Body of pancreas (tissue), 4 donors: ENCODE measurements around the gene OR5K1.

Experiments
- POLR2A ChIP-seq, 3 donors: fragments of 450-650 bp; IDR thresholded peaks; one replicate each; pipeline ENCODE4 v1.6.1; 2016; ENCODE audit warnings: antibody characterized with exemption in 3 of 3, mild to moderate bottlenecking in 2 of 3
- TF ChIP-seq, protein P1 (sequence below), 7 experiments: fragments of 450-650 bp in 4 of 7; fragments of 200-600 bp in 3 of 7; sonication (generic) in 3 of 7; IDR thresholded peaks; one replicate each; pipeline ENCODE4 v1.5.1; 2016 to 2019; ENCODE audit warnings: antibody characterized with exemption in 7 of 7

DNA sequence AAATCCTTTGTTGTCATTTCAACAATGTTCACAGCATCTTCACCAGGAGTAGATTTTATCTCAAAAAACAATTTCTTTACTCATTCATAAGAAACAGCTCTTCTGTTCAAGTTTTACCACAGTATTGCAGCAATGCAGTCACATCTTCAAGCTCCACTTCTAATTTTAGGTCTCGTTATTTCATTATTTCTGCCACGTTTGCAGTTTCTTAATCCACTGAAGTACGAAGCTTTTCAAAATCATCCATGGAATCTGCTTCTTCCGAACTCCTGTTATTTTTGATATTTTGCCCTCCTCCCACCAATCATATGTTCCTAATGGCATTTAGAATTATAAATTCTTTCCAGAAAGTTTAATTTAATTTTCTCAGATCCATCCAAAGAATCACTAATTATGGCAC, 12.6 kb upstream of the OR5K1 start:
- TF ChIP-seq, protein P1, sequence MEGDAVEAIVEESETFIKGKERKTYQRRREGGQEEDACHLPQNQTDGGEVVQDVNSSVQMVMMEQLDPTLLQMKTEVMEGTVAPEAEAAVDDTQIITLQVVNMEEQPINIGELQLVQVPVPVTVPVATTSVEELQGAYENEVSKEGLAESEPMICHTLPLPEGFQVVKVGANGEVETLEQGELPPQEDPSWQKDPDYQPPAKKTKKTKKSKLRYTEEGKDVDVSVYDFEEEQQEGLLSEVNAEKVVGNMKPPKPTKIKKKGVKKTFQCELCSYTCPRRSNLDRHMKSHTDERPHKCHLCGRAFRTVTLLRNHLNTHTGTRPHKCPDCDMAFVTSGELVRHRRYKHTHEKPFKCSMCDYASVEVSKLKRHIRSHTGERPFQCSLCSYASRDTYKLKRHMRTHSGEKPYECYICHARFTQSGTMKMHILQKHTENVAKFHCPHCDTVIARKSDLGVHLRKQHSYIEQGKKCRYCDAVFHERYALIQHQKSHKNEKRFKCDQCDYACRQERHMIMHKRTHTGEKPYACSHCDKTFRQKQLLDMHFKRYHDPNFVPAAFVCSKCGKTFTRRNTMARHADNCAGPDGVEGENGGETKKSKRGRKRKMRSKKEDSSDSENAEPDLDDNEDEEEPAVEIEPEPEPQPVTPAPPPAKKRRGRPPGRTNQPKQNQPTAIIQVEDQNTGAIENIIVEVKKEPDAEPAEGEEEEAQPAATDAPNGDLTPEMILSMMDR (IDR thresholded peaks at IDR 0.05), result no peak
- TF ChIP-seq POLR2A (IDR thresholded peaks at IDR 0.05), result no peak
